ENCODE results near the gene TPCN2. TPM values are rescaled to one million over a fixed set of nuclear protein-coding genes. Genes with fewer than 3 reads are reported as not detected.

Gene TPCN2
- total and polyA plus RNA-seq, 2 of the 8 experiments (the other 6 are each of a cell fraction or from before 2014, with no cell fraction given), result 9.7 to 18.6 TPM

DNA sequence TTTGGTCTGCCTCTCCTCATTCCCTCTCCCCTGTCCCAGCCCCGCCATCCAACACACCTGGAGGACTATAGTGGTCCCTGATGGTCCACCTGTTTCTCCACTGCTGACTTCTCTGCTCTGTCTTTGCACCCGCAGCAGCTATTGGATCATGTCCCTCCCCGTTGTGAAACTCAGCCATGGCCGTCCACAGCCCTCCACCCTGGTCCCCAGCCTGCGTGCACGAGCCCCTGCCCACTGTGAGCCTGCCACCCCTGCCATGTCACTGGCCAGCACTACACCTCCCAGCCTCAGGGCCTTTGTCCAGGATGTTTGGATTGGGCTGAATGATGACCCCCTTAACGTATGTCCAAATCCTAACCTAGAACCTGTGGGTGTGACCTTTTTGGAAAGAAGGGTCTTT lies 59.3 kb downstream of the TPCN2 start:
- no peak for FAIRE-seq
- no peak overlapping the region for H2AFZ ChIP-seq (ENCODE audit: low read length)
- CTCF ChIA-PET (ENCODE audit: partially characterized antibody), result interaction anchor here (0.6 to 1.8 kb wide), 3 partner anchors 24 to 579 kb away, joined by 3 to 6 read pairs (median 6); no protein-coding TSS in a partner anchor
- TF ChIP-seq NANOG (IDR thresholded peaks at IDR 0.05; ENCODE audit: insufficient read depth, low read depth, low read length, poor library complexity, severe bottlenecking), result no peak
- no peak for TF ChIP-seq CREB1 (IDR thresholded peaks at IDR 0.05)
- TF ChIP-seq EGR1 (IDR thresholded peaks at IDR 0.05; ENCODE audit: borderline replicate concordance, low read depth, low read length), result no peak
- TF ChIP-seq SAP30 (IDR thresholded peaks at IDR 0.05; ENCODE audit: insufficient read depth, insufficient replicate concordance, low read length), result no peak
- TF ChIP-seq SP1 (IDR thresholded peaks at IDR 0.05; ENCODE audit: low read depth, low read length), result no peak
- TF ChIP-seq CEBPB (IDR thresholded peaks at IDR 0.05; ENCODE audit: low read depth, low read length), result no peak
- no peak for TF ChIP-seq POLR2AphosphoS5 (IDR thresholded peaks at IDR 0.05; ENCODE audit: low read depth, low read length)
- no peak for TF ChIP-seq KDM5A (IDR thresholded peaks at IDR 0.05; ENCODE audit: low read length)
- TF ChIP-seq EP300 (IDR thresholded peaks at IDR 0.05; ENCODE audit: borderline replicate concordance in 1 of 2, low read depth in 2 of 2, low read length in 2 of 2), result no peak
- no peak for TF ChIP-seq HDAC6 (IDR thresholded peaks at IDR 0.05; ENCODE audit: low read depth, low read length)
- no peak for TF ChIP-seq KDM1A (IDR thresholded peaks at IDR 0.05; ENCODE audit: borderline replicate concordance, low read length)
- no peak for TF ChIP-seq RXRA (IDR thresholded peaks at IDR 0.05; ENCODE audit: insufficient read depth, low read depth, low read length)
- TF ChIP-seq, protein P1, sequence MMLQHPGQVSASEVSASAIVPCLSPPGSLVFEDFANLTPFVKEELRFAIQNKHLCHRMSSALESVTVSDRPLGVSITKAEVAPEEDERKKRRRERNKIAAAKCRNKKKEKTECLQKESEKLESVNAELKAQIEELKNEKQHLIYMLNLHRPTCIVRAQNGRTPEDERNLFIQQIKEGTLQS (IDR thresholded peaks at IDR 0.05; ENCODE audit: insufficient read depth, low read depth, low read length), result no peak
- TF ChIP-seq SUZ12 (IDR thresholded peaks at IDR 0.05; ENCODE audit: low read length), result no peak

More for the DNA sequence above, 59.3 kb downstream of the TPCN2 start:
- Histone ChIP-seq H3K18ac (ENCODE audit: extremely low read depth, low read length) (no peak overlapping the region), H4K20me1 (replicated peaks in 1 of 2; ENCODE audit: control insufficient read depth in 1 of 2, insufficient read depth in 2 of 2, low read length in 2 of 2) (peaks cover 0 to 6% of the 10 kb centered on the region in 2 experiments), H2BK5ac (ENCODE audit: low read depth, low read length) (no peak overlapping the region), H2BK15ac (ENCODE audit: low read length) (no peak overlapping the region), H3K23me2 (ENCODE audit: low read depth, low read length) (peaks cover 8% of the 10 kb centered on the region; the same call in 1 of the 2 replicates), H4K5ac (ENCODE audit: insufficient read length, low read depth, low read length) (no peak overlapping the region), H3K56ac (replicated peaks; ENCODE audit: insufficient read length, low read depth, low read length) (no peak overlapping the region), H2BK12ac (ENCODE audit: low read depth, low read length) (no peak overlapping the region), H3K23ac (ENCODE audit: insufficient read length) (no peak overlapping the region), H3K4me2 (ENCODE audit: insufficient read depth in 1 of 2, low read depth in 2 of 2, low read length in 2 of 2) (no peak overlapping the region), H3K14ac (ENCODE audit: insufficient read length) (no peak overlapping the region), H4K8ac (ENCODE audit: extremely low read depth, insufficient read depth, low read length) (no peak overlapping the region), H3K4ac (replicated peaks; ENCODE audit: insufficient read length, low read depth, low read length) (no peak overlapping the region), H3K27ac (ENCODE audit: low read depth, low read length) (no peak overlapping the region), H2AK5ac (ENCODE audit: low read depth, low read length) (no peak overlapping the region), H3K79me1 (ENCODE audit: low read depth, low read length) (no peaks in the 10 kb centered on the region), H3K4me3 (ENCODE audit: extremely low read depth in 1 of 4, insufficient read depth in 2 of 4, low read depth in 3 of 4, low read length in 4 of 4) (no peak overlapping the region; a peak in 1 of 8 replicates), H3K36me3 (ENCODE audit: control insufficient read depth in 2 of 4, insufficient read depth in 4 of 4, low read length in 3 of 4) (no peaks in the 10 kb centered on the region), H3K4me1 (replicated peaks in 1 of 4; ENCODE audit: control insufficient read depth in 3 of 4, insufficient read depth in 4 of 4, low read length in 3 of 4) (no peaks in the 10 kb centered on the region), H3K9ac (replicated peaks in 1 of 4; ENCODE audit: extremely low read depth in 1 of 4, low read depth in 3 of 4, low read length in 3 of 4) (no peak overlapping the region), H3K79me2 (ENCODE audit: control insufficient read depth in 1 of 2, insufficient read depth in 2 of 2, low read length in 2 of 2) (no peaks in the 10 kb centered on the region), H4K91ac (replicated peaks; ENCODE audit: insufficient read length, low read length) (no peak overlapping the region), H2BK120ac (replicated peaks; ENCODE audit: low read depth, low read length) (no peak overlapping the region), H3K9me3 (ENCODE audit: insufficient read depth in 2 of 2, low read depth in 1 of 2, low read length in 1 of 2) (peaks cover 3 to 5% of the 10 kb centered on the region in 2 experiments; a peak in 1 of 4 replicates), H3K27me3 (replicated peaks in 1 of 4; ENCODE audit: control insufficient read depth in 3 of 4, extremely low read depth in 1 of 4, insufficient read depth in 3 of 4, low read length in 3 of 4) (no peaks in the 10 kb centered on the region; a peak in 1 of 7 replicates), H2BK20ac (ENCODE audit: low read length) (no peak overlapping the region)
- POLR2A ChIA-PET (ENCODE audit: partially characterized antibody), result no interaction called here
- DNase-seq (ENCODE audit: low read depth in 1 of 2, low spot score in 2 of 2), result no peak
- 82% methylated on average over 5 of the region's 7 CpGs; no CpG with 5 or more reads in 1 of the 2 experiments for WGBS, 2 experiments (ENCODE audit: extremely low coverage in 1 of 2, insufficient coverage in 1 of 2, insufficient read length in 1 of 2, insufficient replicate concordance in 2 of 2, low coverage in 1 of 2, low lambda C conversion rate in 2 of 2, missing lambda C conversion rate in 1 of 2)
